ACHN (cell line): ENCODE data around the gene LAMC3.

ENCODE experiments used
- DNase-seq: peaks from one replicate; pipeline ENCODE4 v3.0.0-alpha.2; 2015
- in situ Hi-C: cut with HindIII; loops from 2 replicates; pipeline ENCODE4 v1.10.0; 2017; ENCODE audit warnings: low sequenced_read_pairs, low pct_ligation_motif_present, low pct_unique_long_range_greater_than_20kb

Gene LAMC3

GRCh38 chr9:130989391-130989790 is 19.6 kb upstream of the LAMC3 start:
- DNase-seq, result no peak
- in situ Hi-C loops, result no loop called here

- no peak for DNase-seq
- in situ Hi-C loops, result no loop called here
These were observed 19.1 kb upstream of the LAMC3 start for GRCh38 chr9:130989891-130990290.

GRCh38 chr9:130990306-130990977 is 18.5 kb upstream of the LAMC3 start:
- in situ Hi-C loops, result no loop called here

GRCh38 chr9:130990978-130991777 is 17.8 kb upstream of the LAMC3 start:
- DNase-seq, result no peak
- in situ Hi-C loops, result no loop called here

More at GRCh38 chr9:130990306-130990977, 18.5 kb upstream of the LAMC3 start:
- no peak for DNase-seq

- no peak for DNase-seq
- in situ Hi-C loops, result no loop called here
These were observed 16.9 kb upstream of the LAMC3 start for GRCh38 chr9:130991778-130992681.

- in situ Hi-C loops, result no loop called here
- DNase-seq, result no peak
These were observed 16.3 kb upstream of the LAMC3 start for GRCh38 chr9:130992682-130993032.

GRCh38 chr9:130993303-130994030 is 15.5 kb upstream of the LAMC3 start:
- DNase-seq, result no peak
- in situ Hi-C loops, result no loop called here

- in situ Hi-C loops, result no loop called here
- DNase-seq, result no peak
These were observed 14.6 kb upstream of the LAMC3 start for GRCh38 chr9:130994135-130995085.

- in situ Hi-C loops, result no loop called here
- DNase-seq, result peak; percentile 29
These were observed 13.6 kb upstream of the LAMC3 start for GRCh38 chr9:130995086-130996011.

GRCh38 chr9:130996205-130996604 is 12.8 kb upstream of the LAMC3 start:
- in situ Hi-C loops, result no loop called here
- no peak for DNase-seq

- no peak for DNase-seq
- in situ Hi-C loops, result no loop called here
These were observed 12.1 kb upstream of the LAMC3 start for GRCh38 chr9:130996676-130997394.

- in situ Hi-C loops, result no loop called here
These were observed 11.6 kb upstream of the LAMC3 start for GRCh38 chr9:130997395-130997684.

GRCh38 chr9:130997925-130998596 is 10.9 kb upstream of the LAMC3 start:
- DNase-seq, result peak; percentile 69
- in situ Hi-C loops, result no loop called here

More at GRCh38 chr9:130997395-130997684, 11.6 kb upstream of the LAMC3 start:
- DNase-seq, result no peak

GRCh38 chr9:130998597-130999244 is 10.3 kb upstream of the LAMC3 start:
- in situ Hi-C loops, result no loop called here

GRCh38 chr9:130999245-130999623 is 9.7 kb upstream of the LAMC3 start:
- DNase-seq, result no peak
- in situ Hi-C loops, result no loop called here

More at GRCh38 chr9:130998597-130999244, 10.3 kb upstream of the LAMC3 start:
- no peak for DNase-seq
